Medulla oblongata (tissue), 1 donor: Measurements from ENCODE around the gene KAT6B.
"Not testable (repeated sequence)": the region's sequence is repeated elsewhere in the genome, so short reads cannot be mapped to it uniquely, and the experiment has no call there.

Source experiments
- DNase-seq: peaks from one replicate; pipeline ENCODE4 v3.0.0-alpha.2; 2015; ENCODE audit errors: extremely low spot score

The KAT6B gene

GRCh38 chr10:74826142-74827044 lies at the start of gene KAT6B:
Gene KAT6B (plus strand): TSS chr10:74826600. CDS start chr10:74842858, 16,258 bp downstream.
- peak; percentile 100 for DNase-seq

- no peak for DNase-seq
Observed at GRCh38 chr10:74778436-74779094, 47.8 kb upstream of the KAT6B start.

GRCh38 chr10:74781870-74782269 lies 44.5 kb upstream of the KAT6B start:
- DNase-seq, result not testable (repeated sequence)

- DNase-seq, result no peak
Observed at GRCh38 chr10:74784462-74784861, 41.9 kb upstream of the KAT6B start.

- no peak for DNase-seq
Observed at GRCh38 chr10:74786126-74786525, 40.3 kb upstream of the KAT6B start.

- DNase-seq, result no peak
Observed at GRCh38 chr10:74787457-74787856, 38.9 kb upstream of the KAT6B start.

- DNase-seq, result not testable (repeated sequence)
Observed at GRCh38 chr10:74791979-74792378, 34.4 kb upstream of the KAT6B start.

- DNase-seq, result no peak
Observed at GRCh38 chr10:74792726-74793125, 33.7 kb upstream of the KAT6B start.

GRCh38 chr10:74793240-74793639 lies 33.2 kb upstream of the KAT6B start:
- DNase-seq, result not testable (repeated sequence)

- no peak for DNase-seq
Observed at GRCh38 chr10:74794531-74794930, 31.9 kb upstream of the KAT6B start.

- DNase-seq, result no peak
Observed at GRCh38 chr10:74797550-74797949, 28.9 kb upstream of the KAT6B start.

- DNase-seq, result no peak
Observed at GRCh38 chr10:74799721-74800221, 26.6 kb upstream of the KAT6B start.

GRCh38 chr10:74801447-74801846 lies 25.0 kb upstream of the KAT6B start:
- no peak for DNase-seq

- no peak for DNase-seq
Observed at GRCh38 chr10:74808501-74808900, 17.9 kb upstream of the KAT6B start.

GRCh38 chr10:74810087-74810486 lies 16.3 kb upstream of the KAT6B start:
- no peak for DNase-seq

GRCh38 chr10:74813381-74814259 lies 12.8 kb upstream of the KAT6B start:
- no peak for DNase-seq

GRCh38 chr10:74814797-74815196 lies 11.6 kb upstream of the KAT6B start:
- DNase-seq, result peak; percentile 60

GRCh38 chr10:74816824-74817498 lies 9.4 kb upstream of the KAT6B start:
- no peak for DNase-seq

GRCh38 chr10:74821501-74821900 lies 4.9 kb upstream of the KAT6B start:
- DNase-seq, result no peak

- DNase-seq, result no peak
Observed at GRCh38 chr10:74822101-74822500, 4.3 kb upstream of the KAT6B start.

GRCh38 chr10:74822521-74823089 lies 3.8 kb upstream of the KAT6B start:
- DNase-seq, result no peak
